CD4-positive, CD25-positive, alpha-beta regulatory T cell (primary cell): Measurements from ENCODE around the gene SDCCAG8. TPM values are rescaled to one million over a fixed set of nuclear protein-coding genes. Genes with fewer than 3 reads are reported as not detected.

Experiments used
- ATAC-seq, 2 donors: fragments of 150-1000 bp; cut with Tn5 transposase; one replicate each; pipeline ENCODE4 v1.10.0; 2021; ENCODE audit warnings: low read depth in 2 of 2, moderate number of reproducible peaks in 2 of 2, moderate library complexity in 1 of 2
- DNase-seq, 3 donors: peaks; one replicate each; pipeline versions ENCODE4 v3.0.0 to v3.0.0-alpha.2; 2012 to 2022; ENCODE audit warnings: mixed read lengths in 1 of 3
- H3K27ac ChIP-seq: one replicate; pipeline ENCODE4 v1.7.0; 2013; ENCODE audit warnings: mild to moderate bottlenecking, low read length; ENCODE audit not compliant: insufficient read depth, poor library complexity, severe bottlenecking
- H3K27me3 ChIP-seq: one replicate; pipeline ENCODE4 v1.7.0; 2013; ENCODE audit warnings: low read length; ENCODE audit not compliant: control insufficient read depth, insufficient read depth
- H3K36me3 ChIP-seq: one replicate; pipeline ENCODE4 v1.7.0; 2013; ENCODE audit warnings: mild to moderate bottlenecking, low read length, moderate library complexity; ENCODE audit not compliant: control insufficient read depth, insufficient read depth
- H3K4me1 ChIP-seq: 2 replicates; pipeline ENCODE4 v1.7.0; 2013; ENCODE audit warnings: mild to moderate bottlenecking, low read length; ENCODE audit not compliant: insufficient read depth, control insufficient read depth, poor library complexity, severe bottlenecking
- H3K4me3 ChIP-seq: one replicate; pipeline ENCODE4 v1.7.0; 2013; ENCODE audit warnings: low read depth, mild to moderate bottlenecking, low read length, moderate library complexity
- H3K9me3 ChIP-seq, 2 experiments: 1 replicate in 1 of 2; 2 replicates in 1 of 2; pipeline ENCODE4 v1.7.0; 2013; ENCODE audit warnings: low read length in 2 of 2, mild to moderate bottlenecking in 1 of 2, moderate library complexity in 1 of 2; ENCODE audit not compliant: control insufficient read depth in 2 of 2
- H3K27ac Mint-ChIP-seq, 3 donors: one replicate each; pipeline ENCODE4 v1.8.0; 2020 to 2022; ENCODE audit warnings: mild to moderate bottlenecking in 3 of 3, mixed read lengths in 3 of 3, moderate library complexity in 2 of 3
- H3K27me3 Mint-ChIP-seq: one replicate; pipeline ENCODE4 v1.8.0; 2022; ENCODE audit warnings: mild to moderate bottlenecking, mixed read lengths
- H3K36me3 Mint-ChIP-seq: one replicate; pipeline ENCODE4 v1.8.0; 2020; ENCODE audit warnings: mixed read lengths
- H3K4me1 Mint-ChIP-seq, 4 donors: one replicate each; pipeline ENCODE4 v1.8.0; 2020 to 2022; ENCODE audit warnings: mixed read lengths in 4 of 4, mild to moderate bottlenecking in 1 of 4
- H3K4me3 Mint-ChIP-seq, 4 donors: one replicate each; pipeline ENCODE4 v1.8.0; 2020 to 2022; ENCODE audit warnings: mild to moderate bottlenecking in 4 of 4, mixed read lengths in 4 of 4, moderate library complexity in 3 of 4
- H3K9me3 Mint-ChIP-seq, 7 donors: one replicate each; pipeline ENCODE4 v1.8.0; 2020 to 2022; ENCODE audit warnings: mixed read lengths in 7 of 7, mild to moderate bottlenecking in 3 of 7, moderate library complexity in 2 of 7
- polyA plus RNA-seq, 4 donors: library from polyadenylated mRNA; unstranded; fragments of 300-500 nt; fragmentation: Illumina TruSeq; gene quantifications; one replicate each; pipeline ENCODE4 v1.2.3, GENCODE V29; 2021
- total RNA-seq: library from RNA; stranded (reverse); gene quantifications from one replicate; pipeline ENCODE4 v1.2.3, GENCODE V29; 2022

Gene SDCCAG8
- total and polyA plus RNA-seq, 5 donors from 2014 or later: 19.4 to 28.5 (median 22.7) TPM

- peaks cover 11% of the 10 kb centered on the region for H3K36me3 Mint-ChIP-seq
- Histone ChIP-seq H3K27me3 (no peaks in the 10 kb centered on the region), H3K9me3 (no peaks in the 10 kb centered on the region), H3K4me1 (no peaks in the 10 kb centered on the region), H3K4me3 (no peak overlapping the region), H3K36me3 (no peaks in the 10 kb centered on the region), H3K27ac (no peak overlapping the region)
- no peak for DNase-seq
- no peak overlapping the region for H3K4me3 Mint-ChIP-seq
- peak overlapping the region in 1 of 3 donors; percentile 17 for H3K27ac Mint-ChIP-seq
- no peak for ATAC-seq
- H3K27me3 Mint-ChIP-seq: no peaks in the 10 kb centered on the region
- H3K4me1 Mint-ChIP-seq: peaks cover 18 to 38% (median 31%) of the 10 kb centered on the region in 4 donors
- no peaks in the 10 kb centered on the region for H3K9me3 Mint-ChIP-seq
Measured at GRCh38 chr1:243264717-243265116, 8.9 kb downstream of the SDCCAG8 start.

DNA sequence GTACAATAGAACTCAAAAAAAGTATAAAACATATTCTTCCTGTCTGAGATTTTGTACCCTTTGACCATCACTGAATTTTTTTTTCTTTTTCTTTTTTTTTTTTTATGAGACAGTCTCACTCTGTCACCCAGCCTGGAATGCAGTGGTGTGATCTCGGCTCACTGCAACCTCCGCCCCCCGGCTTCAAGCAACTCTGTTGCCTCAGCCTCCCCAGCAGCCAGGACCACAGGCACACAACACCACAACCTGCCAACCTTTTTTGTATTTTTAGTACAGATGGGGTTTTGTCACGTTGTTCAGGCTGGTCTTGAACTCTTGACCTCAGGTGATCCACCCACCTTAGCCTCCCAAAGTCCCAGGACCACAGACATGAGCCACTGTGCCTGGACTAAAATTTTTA, 10.4 kb downstream of the SDCCAG8 start:
- Histone ChIP-seq H3K27ac (no peak overlapping the region), H3K9me3 (no peaks in the 10 kb centered on the region), H3K27me3 (no peaks in the 10 kb centered on the region), H3K36me3 (peaks cover 10% of the 10 kb centered on the region), H3K4me3 (no peak overlapping the region), H3K4me1 (no peaks in the 10 kb centered on the region)
- no peak overlapping the region for H3K4me3 Mint-ChIP-seq
- H3K27ac Mint-ChIP-seq: no peak overlapping the region
- H3K9me3 Mint-ChIP-seq: no peaks in the 10 kb centered on the region
- peaks cover 15% of the 10 kb centered on the region for H3K36me3 Mint-ChIP-seq
- H3K27me3 Mint-ChIP-seq: no peaks in the 10 kb centered on the region
- H3K4me1 Mint-ChIP-seq: peaks cover 15 to 41% (median 24%) of the 10 kb centered on the region in 4 donors
- DNase-seq: no peak
- no peak for ATAC-seq

DNA sequence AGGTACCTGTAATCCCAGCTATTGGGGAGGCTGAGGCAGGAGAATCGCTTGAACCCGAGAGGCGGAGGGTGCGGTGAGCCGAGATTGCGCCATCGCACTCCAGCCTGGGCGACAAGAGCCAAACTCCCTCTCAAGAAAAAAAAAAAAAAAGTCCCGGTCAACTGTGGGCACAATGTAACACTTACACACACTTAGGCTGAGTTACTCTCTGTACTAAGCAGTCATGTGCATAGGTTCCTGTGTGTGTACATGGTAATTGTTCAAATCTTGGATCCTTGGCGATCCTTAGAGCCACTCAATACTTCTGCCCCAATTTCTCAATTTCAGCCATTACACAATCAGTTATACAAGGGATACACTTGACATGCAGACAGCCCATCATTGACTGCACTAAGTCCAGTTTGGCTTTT, 11.6 kb downstream of the SDCCAG8 start:
- Mint-ChIP-seq H3K36me3 (peaks cover 15% of the 10 kb centered on the region), H3K9me3 (no peaks in the 10 kb centered on the region), H3K4me3 (no peak overlapping the region), H3K27me3 (no peaks in the 10 kb centered on the region), H3K4me1 (peaks cover 12 to 41% (median 22%) of the 10 kb centered on the region in 4 donors), H3K27ac (no peak overlapping the region)
- Histone ChIP-seq H3K4me3 (no peak overlapping the region), H3K9me3 (no peaks in the 10 kb centered on the region), H3K27ac (no peak overlapping the region), H3K27me3 (no peaks in the 10 kb centered on the region), H3K4me1 (no peaks in the 10 kb centered on the region), H3K36me3 (peaks cover 11% of the 10 kb centered on the region)
- no peak for DNase-seq
- ATAC-seq: no peak

- Histone ChIP-seq H3K4me1 (no peaks in the 10 kb centered on the region), H3K27me3 (no peaks in the 10 kb centered on the region), H3K36me3 (peaks cover 14% of the 10 kb centered on the region), H3K4me3 (no peak overlapping the region), H3K27ac (no peak overlapping the region), H3K9me3 (no peaks in the 10 kb centered on the region)
- no peak for DNase-seq
- Mint-ChIP-seq H3K4me1 (peaks cover 15 to 39% (median 22%) of the 10 kb centered on the region in 4 donors), H3K27ac (no peak overlapping the region), H3K4me3 (no peak overlapping the region), H3K27me3 (no peaks in the 10 kb centered on the region), H3K36me3 (peaks cover 15% of the 10 kb centered on the region), H3K9me3 (no peaks in the 10 kb centered on the region)
- ATAC-seq: no peak
Measured at GRCh38 chr1:243267914-243268653, 12.2 kb downstream of the SDCCAG8 start.

GRCh38 chr1:243268751-243269460, 13.1 kb downstream of the SDCCAG8 start:
- Histone ChIP-seq H3K4me3 (no peak overlapping the region), H3K27me3 (no peaks in the 10 kb centered on the region), H3K4me1 (no peaks in the 10 kb centered on the region), H3K36me3 (peaks cover 16% of the 10 kb centered on the region), H3K27ac (no peak overlapping the region), H3K9me3 (no peaks in the 10 kb centered on the region)
- H3K27ac Mint-ChIP-seq: peak overlapping the region in 1 of 3 donors; percentile 58
- H3K4me1 Mint-ChIP-seq: peaks cover 17 to 34% (median 21%) of the 10 kb centered on the region in 4 donors
- no peak for DNase-seq
- no peaks in the 10 kb centered on the region for H3K9me3 Mint-ChIP-seq
- peaks cover 20% of the 10 kb centered on the region for H3K36me3 Mint-ChIP-seq
- no peak for ATAC-seq
- no peaks in the 10 kb centered on the region for H3K27me3 Mint-ChIP-seq
- H3K4me3 Mint-ChIP-seq: no peak overlapping the region

DNA sequence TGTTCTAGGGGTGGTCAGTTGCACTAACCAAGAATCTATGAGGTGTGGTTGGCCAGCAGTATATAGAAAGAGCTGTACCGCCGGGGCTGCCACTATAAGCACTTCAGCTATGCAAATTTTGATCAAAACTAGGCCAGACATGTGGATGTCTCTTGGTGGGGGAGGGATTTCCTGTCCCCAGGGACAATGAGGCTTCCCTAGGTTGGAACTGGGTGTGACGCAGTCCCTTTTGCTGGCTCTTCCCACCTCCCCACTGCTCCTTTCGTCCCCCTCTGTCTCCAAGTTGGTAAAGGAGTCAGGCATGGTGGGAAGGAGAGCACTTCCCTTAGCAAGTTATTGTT, 13.6 kb downstream of the SDCCAG8 start:
- H3K27me3 Mint-ChIP-seq: no peaks in the 10 kb centered on the region
- Histone ChIP-seq H3K4me3 (no peak overlapping the region), H3K36me3 (peaks cover 21% of the 10 kb centered on the region), H3K27me3 (no peaks in the 10 kb centered on the region), H3K4me1 (no peaks in the 10 kb centered on the region), H3K9me3 (no peaks in the 10 kb centered on the region), H3K27ac (no peak overlapping the region)
- H3K4me3 Mint-ChIP-seq: no peak overlapping the region
- peaks cover 23% of the 10 kb centered on the region for H3K36me3 Mint-ChIP-seq
- no peaks in the 10 kb centered on the region for H3K9me3 Mint-ChIP-seq
- H3K27ac Mint-ChIP-seq: no peak overlapping the region
- ATAC-seq (no peak), DNase-seq (no peak)
- peaks cover 17 to 29% (median 20%) of the 10 kb centered on the region in 4 donors for H3K4me1 Mint-ChIP-seq

DNA sequence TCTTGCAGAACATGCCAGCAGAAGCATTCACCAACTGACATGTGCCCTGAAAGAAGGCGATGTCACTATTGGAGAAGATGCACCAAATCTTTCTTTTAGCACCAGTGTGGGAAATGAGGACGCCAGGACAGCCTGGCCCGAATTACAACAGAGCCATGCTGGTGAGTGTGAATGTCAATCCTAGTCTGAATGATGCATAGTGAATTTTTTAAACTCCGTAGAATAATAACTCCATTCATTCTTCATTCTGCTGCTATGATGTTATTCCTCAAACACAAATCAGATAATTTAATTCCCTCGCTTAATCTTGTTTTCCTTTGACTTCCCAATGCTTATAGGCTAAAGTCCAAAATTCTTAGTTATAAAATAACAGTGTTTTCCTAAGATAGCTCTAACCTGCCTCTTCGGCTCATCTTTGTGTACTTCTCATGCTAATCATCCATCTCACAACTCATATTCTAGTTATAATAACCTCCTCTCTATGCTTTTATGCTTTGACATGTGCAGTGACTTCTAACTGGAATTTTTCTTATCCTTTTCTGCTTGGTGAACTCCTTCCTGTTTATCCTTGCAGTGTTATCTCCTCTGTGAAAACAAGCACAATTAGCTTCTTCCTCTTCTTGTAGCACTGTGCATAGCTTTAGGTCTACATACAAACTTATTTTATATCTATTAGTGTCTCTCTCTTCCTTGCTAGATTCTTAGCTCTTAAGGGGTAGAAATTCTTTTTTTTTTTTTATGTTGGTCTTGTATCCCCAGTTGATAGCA, 14.4 kb downstream of the SDCCAG8 start:
- Histone ChIP-seq H3K4me3 (no peak overlapping the region), H3K36me3 (peaks cover 29% of the 10 kb centered on the region), H3K27me3 (no peaks in the 10 kb centered on the region), H3K9me3 (no peaks in the 10 kb centered on the region), H3K4me1 (no peaks in the 10 kb centered on the region), H3K27ac (no peak overlapping the region)
- peaks cover 12 to 20% (median 15%) of the 10 kb centered on the region in 4 donors for H3K4me1 Mint-ChIP-seq
- ATAC-seq (no peak), DNase-seq (no peak)
- H3K27me3 Mint-ChIP-seq: no peaks in the 10 kb centered on the region
- H3K36me3 Mint-ChIP-seq: peaks cover 29% of the 10 kb centered on the region
- no peak overlapping the region for H3K4me3 Mint-ChIP-seq
- no peaks in the 10 kb centered on the region for H3K9me3 Mint-ChIP-seq
- peak overlapping the region in 1 of 3 donors; percentile 50 for H3K27ac Mint-ChIP-seq
